Measurements from ENCODE around the gene ST6GALNAC1. TPM values are rescaled to one million over a fixed set of nuclear protein-coding genes. Genes with fewer than 3 reads are reported as not detected.

The ST6GALNAC1 gene
- total RNA-seq, 1 donor from 2014 or later = not detected

DNA sequence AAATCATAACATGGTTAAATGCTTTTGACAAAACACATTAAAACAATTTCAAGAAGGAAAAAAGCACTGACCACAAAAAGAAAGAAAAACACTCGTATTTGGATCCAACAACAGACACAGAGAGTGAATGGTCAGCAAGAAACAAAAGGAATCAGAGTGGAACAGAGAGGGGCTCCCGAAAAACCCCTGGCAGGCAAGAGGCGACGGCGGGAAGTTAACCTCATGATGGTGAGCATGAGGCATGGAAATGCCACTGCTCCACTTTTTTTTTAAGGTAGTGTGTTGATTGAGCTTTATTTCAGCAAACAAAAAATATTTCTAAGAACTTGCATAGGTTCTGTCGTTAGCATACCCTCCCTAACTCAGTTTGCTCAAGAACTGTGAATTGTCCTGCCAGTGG, 32.1 kb upstream of the ST6GALNAC1 start:
- Mint-ChIP-seq H3K27me3 (ENCODE audit: unreplicated experiment) (no peaks in the 10 kb centered on the region), H3K36me3 (ENCODE audit: unreplicated experiment) (peaks cover 20% of the 10 kb centered on the region), H3K27ac (ENCODE audit: unreplicated experiment) (no peak overlapping the region), H3K9me3 (ENCODE audit: unreplicated experiment) (peaks cover 3% of the 10 kb centered on the region), H3K4me3 (ENCODE audit: unreplicated experiment) (no peak overlapping the region), H3K4me1 (ENCODE audit: unreplicated experiment) (peaks cover 24% of the 10 kb centered on the region)
- DNase-seq (ENCODE audit: extremely low spot score, unreplicated experiment) = no peak
- no peak for TF ChIP-seq CTCF (IDR thresholded peaks at IDR 0.05)

DNA sequence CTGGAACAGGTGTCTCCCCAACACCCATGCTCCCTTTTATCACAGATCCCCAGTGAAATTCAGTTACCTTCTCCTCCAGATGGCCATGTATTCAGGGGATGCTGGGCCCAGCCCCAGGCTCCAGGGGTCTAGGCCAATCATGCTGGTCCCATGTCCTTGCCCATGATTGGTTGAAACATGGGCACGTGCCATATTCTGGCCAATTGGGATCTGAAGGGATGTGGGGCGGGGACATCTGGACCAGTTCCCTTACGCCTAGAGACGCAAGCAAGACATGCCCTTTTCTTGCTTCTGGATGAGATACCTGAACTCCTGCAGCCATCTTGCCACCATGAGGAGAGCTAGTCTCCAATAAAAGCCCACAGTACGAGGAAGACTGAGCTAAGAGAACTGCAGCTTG, 31.0 kb upstream of the ST6GALNAC1 start:
- DNase-seq (ENCODE audit: extremely low spot score, unreplicated experiment) = no peak
- Mint-ChIP-seq H3K36me3 (ENCODE audit: unreplicated experiment) (peaks cover 14% of the 10 kb centered on the region), H3K4me1 (ENCODE audit: unreplicated experiment) (peaks cover 24% of the 10 kb centered on the region), H3K9me3 (ENCODE audit: unreplicated experiment) (peaks cover 3% of the 10 kb centered on the region), H3K27me3 (ENCODE audit: unreplicated experiment) (no peaks in the 10 kb centered on the region), H3K27ac (ENCODE audit: unreplicated experiment) (no peak overlapping the region), H3K4me3 (ENCODE audit: unreplicated experiment) (no peak overlapping the region)
- no peak for TF ChIP-seq CTCF (IDR thresholded peaks at IDR 0.05)

- peaks cover 11% of the 10 kb centered on the region for H3K36me3 Mint-ChIP-seq (ENCODE audit: unreplicated experiment)
- TF ChIP-seq CTCF (IDR thresholded peaks at IDR 0.05) = no peak
- H3K9me3 Mint-ChIP-seq (ENCODE audit: unreplicated experiment) = peaks cover 3% of the 10 kb centered on the region
- no peaks in the 10 kb centered on the region for H3K27me3 Mint-ChIP-seq (ENCODE audit: unreplicated experiment)
- DNase-seq (ENCODE audit: extremely low spot score, unreplicated experiment) = no peak
- H3K4me3 Mint-ChIP-seq (ENCODE audit: unreplicated experiment) = no peak overlapping the region
- peak overlapping the region; percentile 54 for H3K27ac Mint-ChIP-seq (ENCODE audit: unreplicated experiment)
- H3K4me1 Mint-ChIP-seq (ENCODE audit: unreplicated experiment) = peaks cover 25% of the 10 kb centered on the region
Observed at GRCh38 chr17:76673729-76674128, 30.2 kb upstream of the ST6GALNAC1 start.

DNA sequence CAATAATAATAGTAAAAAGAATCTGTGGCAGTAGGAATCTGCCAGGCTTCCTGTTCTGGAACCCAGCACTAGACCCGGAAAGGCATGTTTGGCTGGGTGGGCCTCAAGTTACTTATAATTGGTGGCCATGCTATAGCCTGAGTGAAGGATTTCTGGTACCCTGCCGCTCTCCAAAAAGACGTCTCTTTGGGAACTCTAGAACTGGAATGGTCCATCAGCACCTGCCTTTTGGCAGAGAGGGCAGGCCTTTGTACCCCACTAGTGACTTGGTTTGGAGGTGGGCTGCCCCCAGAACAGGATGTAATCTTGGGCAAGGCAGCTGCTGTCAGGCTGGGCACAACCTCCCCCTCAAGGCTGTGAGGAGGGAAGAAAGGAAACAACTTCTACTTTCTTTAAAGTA, 29.3 kb upstream of the ST6GALNAC1 start:
- peak overlapping the region; percentile 76 for H3K4me3 Mint-ChIP-seq (ENCODE audit: unreplicated experiment)
- TF ChIP-seq CTCF (IDR thresholded peaks at IDR 0.05) = no peak
- DNase-seq (ENCODE audit: extremely low spot score, unreplicated experiment) = no peak
- peaks cover 31% of the 10 kb centered on the region for H3K4me1 Mint-ChIP-seq (ENCODE audit: unreplicated experiment)
- no peaks in the 10 kb centered on the region for H3K27me3 Mint-ChIP-seq (ENCODE audit: unreplicated experiment)
- H3K9me3 Mint-ChIP-seq (ENCODE audit: unreplicated experiment) = peaks cover 3% of the 10 kb centered on the region
- no peak overlapping the region for H3K27ac Mint-ChIP-seq (ENCODE audit: unreplicated experiment)
- peaks cover 11% of the 10 kb centered on the region for H3K36me3 Mint-ChIP-seq (ENCODE audit: unreplicated experiment)

GRCh38 chr17:76672270-76672851, 28.8 kb upstream of the ST6GALNAC1 start:
- TF ChIP-seq CTCF (IDR thresholded peaks at IDR 0.05) = no peak
- Mint-ChIP-seq H3K4me3 (ENCODE audit: unreplicated experiment) (peak overlapping the region; percentile 76), H3K4me1 (ENCODE audit: unreplicated experiment) (peaks cover 31% of the 10 kb centered on the region), H3K36me3 (ENCODE audit: unreplicated experiment) (peaks cover 11% of the 10 kb centered on the region), H3K27ac (ENCODE audit: unreplicated experiment) (peak overlapping the region; percentile 55), H3K27me3 (ENCODE audit: unreplicated experiment) (no peaks in the 10 kb centered on the region), H3K9me3 (ENCODE audit: unreplicated experiment) (peaks cover 3% of the 10 kb centered on the region)
- no peak for DNase-seq (ENCODE audit: extremely low spot score, unreplicated experiment)
